NCI-H1417 (cell line): Measurements from ENCODE around the gene PARD3.

Experiments used
- DNase-seq, 3 experiments: peaks; one replicate each; lab custom pipeline; 2025; lab: John Stamatoyannopoulos, UW

The PARD3 gene

DNA sequence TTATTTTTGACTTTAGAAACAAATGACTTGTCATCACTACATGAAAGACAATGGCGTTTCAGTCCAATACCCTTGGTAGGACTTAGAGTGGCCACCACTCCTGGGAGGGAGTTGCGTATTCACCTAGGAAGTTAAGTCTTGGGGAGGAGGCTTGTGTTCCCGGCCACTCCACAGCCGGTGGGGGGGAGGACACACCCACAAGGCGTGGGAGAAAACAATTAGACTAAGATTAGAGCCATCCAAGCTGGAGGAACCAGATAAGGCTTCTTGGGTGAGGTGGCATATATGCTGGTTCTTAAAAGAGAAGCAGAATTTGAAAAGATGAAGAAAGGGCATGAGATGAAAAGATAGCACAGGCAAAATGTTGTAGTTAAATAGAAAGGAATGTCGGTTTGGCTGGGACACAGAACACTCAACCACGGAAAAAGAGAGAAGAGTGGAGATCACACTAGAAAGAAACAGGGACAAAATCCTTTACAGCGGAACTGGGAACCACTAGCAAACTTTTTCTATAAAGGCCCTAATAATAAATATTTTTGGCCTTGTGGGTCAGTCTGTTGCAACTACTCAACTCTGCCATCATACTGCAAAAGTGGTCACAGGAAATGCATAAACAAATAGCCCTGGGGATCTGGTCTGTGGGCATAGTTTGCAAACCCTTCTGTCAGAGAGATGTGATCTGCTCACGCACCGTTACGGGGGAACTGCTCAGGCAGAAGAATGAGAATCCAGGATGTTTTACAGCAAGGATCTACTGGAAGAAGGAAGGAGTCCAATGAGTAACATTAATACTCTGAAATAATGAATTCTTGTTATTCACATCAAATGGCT lies 651.8 kb downstream of the PARD3 start:
- no peak for DNase-seq

DNA sequence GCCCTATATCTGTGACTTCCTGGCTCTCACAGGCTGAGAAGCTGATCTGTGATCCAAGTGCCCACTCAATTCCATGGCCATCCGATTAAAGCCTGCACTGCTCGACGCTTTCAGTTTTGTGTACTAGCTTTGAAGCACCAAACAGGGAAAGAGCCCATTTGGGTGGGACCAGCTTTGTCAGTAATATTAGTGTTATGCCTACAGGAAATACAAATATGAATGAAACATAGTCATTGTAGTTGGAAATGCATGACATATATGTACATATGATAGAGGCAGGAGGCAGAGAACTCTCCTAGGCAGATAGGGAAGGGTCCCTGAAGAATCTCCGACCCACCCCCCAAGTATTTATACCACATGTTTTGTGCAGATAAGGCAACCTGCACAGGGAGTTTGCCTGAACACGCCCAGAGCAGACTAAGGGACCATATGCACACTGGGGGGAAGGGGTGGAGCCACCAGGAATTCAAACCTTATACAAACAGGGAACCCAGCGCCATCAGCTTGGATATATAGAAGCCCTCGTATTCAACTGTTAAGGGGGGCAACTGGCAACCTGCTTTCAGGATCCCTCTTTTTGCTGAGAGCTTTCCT lies 653.2 kb downstream of the PARD3 start:
- DNase-seq: no peak

DNA sequence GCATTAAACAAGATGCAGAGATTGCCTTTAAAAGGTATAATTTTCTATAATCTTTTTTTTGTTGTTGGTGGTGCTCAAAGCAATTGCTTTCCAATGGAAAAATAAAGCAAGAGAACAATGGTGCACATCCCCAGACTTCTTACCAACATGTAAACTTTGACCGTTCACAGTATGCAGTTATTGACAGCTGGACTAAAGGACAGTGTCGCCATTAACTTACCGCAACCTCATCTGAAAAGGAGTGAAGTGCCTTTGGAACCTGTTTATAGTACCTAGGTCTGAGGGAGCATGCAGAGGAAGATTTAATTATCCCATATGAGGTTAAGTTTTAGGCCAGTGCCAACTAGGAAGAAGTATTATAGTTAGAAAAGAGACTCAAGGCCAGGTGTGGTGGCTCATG lies 654.5 kb downstream of the PARD3 start:
- DNase-seq: peak in 1 of 3 experiments; percentile 10

DNA sequence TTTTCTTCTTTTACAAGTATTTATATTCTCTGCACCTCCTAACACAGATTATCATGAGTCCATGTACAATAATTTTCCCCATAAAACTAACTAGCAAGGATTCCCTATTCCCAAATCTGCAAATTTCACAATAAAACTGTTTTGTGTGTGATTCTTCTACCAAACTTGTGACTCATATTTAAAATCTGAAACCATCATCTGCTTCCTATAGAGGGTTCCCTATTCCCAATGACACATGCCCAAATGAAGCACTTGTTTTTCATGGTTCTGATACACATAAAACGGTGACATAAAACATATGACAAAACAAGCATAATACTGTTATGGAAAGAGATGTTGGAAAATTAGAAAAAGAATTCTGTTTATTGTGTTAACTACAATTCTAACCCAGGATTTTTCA lies 657.6 kb downstream of the PARD3 start:
- DNase-seq: no peak

DNA sequence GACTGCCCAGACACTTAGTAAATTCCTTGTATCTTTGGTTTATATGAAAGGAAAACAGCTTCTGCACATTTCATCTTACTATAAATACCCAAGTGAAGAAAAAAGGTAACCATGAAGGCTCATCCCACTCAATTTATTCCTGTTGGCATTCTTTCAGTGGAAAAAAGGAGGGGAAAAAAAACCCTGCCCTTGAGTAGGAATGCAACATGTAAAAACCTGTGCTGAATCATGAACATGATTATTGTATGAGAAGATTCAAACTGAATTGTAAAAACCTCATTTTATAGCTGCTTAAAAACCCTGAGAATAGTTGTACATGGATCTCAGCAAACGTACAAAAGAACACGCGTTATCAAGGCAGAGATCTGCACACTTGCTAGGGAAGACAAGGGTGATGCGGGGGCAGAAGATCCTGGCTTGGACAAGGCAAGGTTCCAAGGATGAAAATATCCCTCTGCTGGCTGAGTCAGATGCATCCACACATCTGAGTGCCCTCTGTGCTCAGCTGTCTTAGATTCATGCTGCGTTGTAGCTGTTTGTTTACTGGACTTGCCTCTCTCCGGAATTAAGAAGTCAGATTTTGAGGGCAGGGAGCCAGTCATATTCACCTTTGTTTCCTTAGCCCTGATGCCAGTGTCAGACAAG lies 658.2 kb downstream of the PARD3 start:
- DNase-seq: no peak

DNA sequence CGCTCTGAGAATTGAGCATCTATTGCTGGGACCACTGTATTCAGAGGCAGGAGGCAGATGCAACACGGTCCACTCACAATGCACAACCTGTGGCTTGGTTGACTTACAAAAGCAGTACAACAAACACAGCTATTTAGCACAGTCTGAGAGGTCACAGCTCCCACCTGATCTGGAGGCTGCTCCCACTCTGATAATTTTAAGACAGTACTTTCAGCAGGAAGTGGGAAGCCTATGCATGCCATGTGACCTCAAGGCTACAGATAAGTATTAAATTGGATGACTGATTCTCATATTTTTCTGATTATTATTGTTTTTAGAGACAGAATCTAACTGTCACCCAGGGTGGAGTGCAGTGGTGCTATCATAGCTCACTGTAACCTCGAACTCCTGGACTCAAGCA lies 659.3 kb downstream of the PARD3 start:
- no peak for DNase-seq

DNA sequence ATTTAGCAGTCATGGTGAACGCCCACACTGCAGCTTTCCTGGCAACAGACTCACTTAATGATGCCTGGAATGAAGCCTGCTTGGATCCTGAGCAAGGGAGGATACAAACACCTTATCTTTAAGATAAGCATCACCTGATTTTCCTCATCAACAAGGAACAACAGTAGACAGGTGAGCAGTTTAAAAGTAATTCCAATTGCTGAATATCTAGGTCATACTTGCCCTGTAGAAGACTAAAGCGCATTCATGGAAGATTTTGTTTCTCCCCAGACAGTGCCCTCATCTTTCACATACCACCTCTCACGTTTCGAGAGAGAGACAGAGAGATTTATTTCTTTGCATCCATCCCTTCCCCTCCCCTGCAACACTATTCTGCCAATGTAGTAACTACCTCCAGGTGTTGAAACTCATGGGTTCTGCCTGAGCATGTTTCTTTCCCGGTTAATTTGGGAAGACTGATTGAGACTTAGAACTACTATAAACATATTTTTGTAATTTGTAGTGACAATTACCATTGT lies 660.7 kb downstream of the PARD3 start:
- no peak for DNase-seq

DNA sequence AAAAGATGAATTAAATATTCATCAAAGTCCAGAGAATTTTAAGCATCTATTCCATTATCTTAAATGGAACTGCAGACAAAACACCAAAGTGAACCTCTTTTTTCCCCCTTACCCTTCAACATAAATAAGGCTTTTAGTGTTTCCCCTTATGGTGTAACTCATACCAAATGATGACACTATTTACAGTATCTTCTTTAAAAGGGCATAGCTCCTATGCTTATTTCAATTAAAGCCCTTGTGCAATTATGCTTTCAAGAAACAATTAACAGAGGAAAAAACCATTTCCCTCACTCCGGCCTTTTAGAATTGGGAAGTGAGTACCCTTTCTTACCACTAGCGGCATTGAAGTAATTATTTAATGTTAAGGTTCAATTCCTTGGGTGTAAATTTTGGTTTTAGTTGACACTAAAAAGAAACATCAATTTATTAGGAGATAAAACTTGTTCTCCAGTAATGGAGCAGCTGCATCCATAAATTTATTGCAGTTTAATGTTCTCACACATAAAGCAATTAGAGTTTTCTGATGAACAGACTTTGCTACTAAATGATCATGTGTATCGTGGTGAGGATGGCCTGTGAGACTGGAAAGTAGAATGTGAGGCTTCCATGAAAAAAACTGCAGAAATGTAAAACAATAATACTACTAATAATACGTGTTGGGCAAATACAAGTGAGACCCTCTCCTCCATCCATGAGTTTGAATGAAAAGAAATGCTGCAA lies 661.3 kb downstream of the PARD3 start:
- no peak for DNase-seq

DNA sequence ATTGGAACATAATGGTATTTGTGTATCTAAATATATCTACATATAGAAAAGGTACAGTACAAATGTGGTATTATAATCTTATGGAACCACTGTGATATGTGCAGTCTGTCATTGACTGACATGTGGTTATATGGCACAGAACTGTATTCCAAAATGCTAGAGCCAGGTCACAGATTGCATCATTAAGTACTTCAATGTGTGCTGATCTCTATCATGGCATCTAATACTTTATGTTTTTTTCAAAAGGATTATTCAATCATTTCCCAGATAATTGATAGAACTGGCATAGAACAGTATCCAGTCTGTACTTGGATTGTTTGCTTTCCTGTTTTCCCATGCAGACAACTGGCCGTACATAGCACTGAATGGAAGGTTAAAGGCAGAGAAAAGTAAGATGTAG lies 662.7 kb downstream of the PARD3 start:
- no peak for DNase-seq

DNA sequence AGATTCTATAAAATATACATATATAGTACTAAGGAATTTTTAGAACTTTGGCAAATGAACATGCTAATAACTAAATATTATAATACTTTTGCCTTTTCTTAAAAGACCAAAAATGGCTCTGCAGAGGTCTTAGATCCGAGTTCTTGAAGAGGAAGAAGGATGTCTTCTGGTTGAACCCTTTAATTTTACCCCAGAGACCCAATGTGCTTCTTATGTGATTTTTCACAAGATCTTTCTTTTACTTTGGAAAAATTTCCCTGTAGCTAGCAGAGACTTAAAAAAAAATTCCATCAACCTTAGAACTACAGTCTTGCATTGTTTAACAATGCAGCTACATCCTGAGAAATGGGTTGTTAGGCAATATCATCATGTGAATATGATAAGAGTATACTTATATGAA lies 663.2 kb downstream of the PARD3 start:
- no peak for DNase-seq

DNA sequence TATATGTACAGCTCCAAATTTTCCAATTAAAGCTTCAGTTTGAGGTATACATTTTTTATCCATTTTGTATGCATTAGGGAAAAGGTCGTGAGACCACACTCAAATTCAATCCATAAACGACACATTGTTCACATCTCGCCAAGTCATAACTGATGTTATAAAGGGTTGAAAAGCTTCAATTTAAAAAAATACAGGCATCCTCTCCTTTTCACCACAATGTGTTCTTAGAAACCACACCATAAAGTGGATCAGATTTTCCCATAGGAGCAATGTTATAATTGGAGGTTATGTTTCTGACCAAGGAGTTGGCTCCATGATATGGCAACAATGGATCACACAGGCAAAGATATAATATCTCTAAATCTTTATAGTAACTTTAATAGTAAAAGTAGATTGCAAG lies 663.6 kb downstream of the PARD3 start:
- no peak for DNase-seq

DNA sequence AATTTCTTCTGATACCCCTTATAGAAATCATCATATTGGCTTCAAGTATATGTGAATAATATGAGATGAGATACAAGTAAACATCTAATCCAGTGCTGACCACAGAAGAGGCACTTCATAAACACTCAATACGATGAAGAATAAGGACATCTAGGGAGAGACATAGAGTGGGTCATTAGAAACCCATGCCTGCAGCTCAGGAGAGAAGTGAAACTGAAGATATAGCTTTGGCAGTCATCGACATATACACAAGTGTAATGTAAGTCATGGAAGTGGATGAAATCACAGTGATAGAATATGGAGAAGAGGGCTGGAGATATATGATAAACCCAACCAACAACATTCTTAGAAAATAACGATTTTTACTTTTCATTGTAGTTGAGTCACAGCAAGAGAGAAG lies 665.0 kb downstream of the PARD3 start:
- no peak for DNase-seq

DNA sequence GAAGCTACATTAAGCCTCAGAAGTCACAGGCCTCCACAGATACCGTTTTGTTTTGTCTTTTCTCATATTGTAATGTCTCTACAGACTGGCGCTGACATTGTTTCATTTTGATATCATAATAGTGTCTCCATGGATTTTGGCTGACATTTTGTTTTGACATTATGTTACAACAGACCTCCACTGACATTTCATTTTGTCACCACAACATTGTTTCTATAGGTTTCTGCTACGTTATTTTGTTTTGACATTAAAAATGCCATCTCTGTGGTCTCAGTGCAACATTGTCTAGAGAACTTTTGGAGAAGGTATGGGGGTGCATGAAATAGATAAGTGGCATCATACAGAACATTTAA lies 666.8 kb downstream of the PARD3 start:
- DNase-seq: no peak

DNA sequence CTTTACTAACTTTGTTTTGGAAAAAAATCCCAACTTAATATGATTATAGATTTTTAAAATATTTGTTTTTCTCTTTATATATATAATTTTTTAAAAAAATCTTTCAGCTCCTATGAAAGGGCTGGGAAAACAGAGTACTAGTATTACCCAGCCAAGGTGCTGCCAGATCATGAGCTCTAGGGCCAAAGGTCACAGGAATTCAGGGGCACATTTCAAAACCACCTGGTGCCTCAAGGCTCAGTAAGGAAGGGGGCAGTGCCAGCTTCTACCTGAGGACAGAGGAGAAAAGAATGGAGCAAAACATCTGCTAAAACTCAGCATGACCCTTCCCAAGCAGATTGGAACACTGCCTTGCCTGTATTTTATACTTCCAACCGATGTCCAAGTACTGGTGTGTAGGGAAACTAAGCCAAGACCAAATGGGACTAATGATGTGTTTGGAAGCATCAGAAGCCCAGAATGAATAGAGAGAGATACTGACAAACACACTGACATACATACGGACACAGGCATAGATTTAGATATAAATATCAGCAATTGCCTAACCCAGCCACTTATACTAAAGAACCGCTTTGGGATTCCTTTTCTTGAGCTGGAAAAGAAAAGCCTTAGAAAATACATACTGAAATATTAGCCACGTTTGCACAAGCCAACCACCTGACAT lies 667.3 kb downstream of the PARD3 start:
- DNase-seq: no peak

DNA sequence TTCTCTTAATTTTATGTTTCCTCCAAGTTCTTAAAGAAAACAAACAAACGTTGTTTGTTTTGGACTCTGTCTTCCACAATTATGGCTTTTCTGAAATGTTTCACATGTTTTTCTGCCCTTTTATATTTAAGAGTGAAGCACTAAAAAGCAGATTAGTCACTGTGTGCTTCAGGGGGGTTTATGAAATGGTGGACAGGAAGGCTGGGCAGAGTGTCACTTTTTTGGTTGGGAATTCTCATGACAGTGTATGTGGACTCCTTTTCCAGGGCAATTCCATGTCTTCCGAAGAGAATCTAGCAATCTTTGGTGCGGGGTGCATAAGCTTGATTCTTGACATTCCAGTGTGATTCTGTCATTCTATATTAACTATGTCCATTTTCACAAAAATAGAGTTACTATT lies 669.4 kb downstream of the PARD3 start:
- DNase-seq: no peak

DNA sequence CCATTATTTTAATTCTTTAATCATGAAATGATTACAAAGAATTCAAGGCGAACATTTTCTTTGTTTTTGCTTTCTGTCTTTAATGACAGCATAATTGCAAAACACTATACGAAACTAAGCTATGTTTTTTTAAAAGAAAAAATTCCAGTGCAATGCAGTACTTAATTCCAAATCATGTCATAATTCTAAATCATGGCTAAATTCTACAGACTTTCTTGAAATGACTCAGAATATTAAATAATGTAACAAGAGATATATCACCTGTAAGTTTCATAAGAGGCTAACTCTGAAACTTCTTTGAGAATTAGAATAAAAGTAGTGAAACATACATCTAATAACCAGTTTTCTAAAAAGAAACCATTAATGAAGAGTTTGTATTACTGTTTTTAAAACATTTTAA lies 671.6 kb downstream of the PARD3 start:
- no peak for DNase-seq

DNA sequence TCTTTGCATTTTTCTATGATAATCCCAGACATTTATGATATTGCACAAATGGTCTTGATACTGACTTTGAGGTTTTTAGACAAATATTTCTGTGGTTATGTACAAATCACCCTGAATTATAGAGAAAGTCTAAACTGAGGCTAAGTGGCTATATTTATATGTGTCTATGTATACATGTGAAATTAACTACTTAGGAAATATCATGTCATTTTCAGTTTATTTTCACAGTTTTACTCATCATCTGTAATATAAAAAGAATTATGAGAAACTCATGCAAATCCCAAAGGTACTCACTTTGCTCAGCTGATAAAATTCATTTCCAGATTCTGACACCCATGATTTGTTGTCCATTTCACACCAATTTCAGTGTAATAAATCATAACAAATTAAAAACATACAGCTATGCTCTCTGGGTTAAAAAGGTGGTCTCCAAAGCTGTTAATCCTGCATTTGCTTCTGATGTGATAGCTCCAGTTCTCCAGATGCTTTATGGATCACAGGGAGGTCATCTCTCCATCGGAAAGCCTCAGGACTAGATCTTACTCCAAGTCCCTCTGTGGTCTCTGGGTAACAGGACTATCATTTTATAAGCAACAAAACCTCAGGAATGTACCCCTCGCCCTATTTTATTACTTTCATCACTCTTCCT lies 673.9 kb downstream of the PARD3 start:
- DNase-seq: no peak

DNA sequence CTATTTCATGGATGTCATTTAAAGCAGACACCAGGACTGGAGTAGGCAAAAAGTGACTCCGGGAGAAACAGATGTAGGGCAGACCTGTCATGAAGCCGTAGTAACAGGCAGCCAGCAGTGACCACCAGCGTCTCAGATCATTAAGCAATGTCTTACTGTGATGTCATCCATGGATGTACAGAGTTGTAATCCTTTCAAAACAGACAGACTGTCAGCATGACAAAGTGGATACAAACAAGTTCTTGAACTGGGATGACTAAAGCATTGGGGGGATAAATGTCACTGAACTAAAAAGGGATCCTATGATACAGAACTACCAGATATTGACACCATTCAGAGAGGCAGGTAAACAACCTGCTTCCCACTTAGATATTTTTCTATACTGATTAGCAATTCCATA lies 675.5 kb downstream of the PARD3 start:
- peak in 1 of 3 experiments; percentile 19 for DNase-seq

DNA sequence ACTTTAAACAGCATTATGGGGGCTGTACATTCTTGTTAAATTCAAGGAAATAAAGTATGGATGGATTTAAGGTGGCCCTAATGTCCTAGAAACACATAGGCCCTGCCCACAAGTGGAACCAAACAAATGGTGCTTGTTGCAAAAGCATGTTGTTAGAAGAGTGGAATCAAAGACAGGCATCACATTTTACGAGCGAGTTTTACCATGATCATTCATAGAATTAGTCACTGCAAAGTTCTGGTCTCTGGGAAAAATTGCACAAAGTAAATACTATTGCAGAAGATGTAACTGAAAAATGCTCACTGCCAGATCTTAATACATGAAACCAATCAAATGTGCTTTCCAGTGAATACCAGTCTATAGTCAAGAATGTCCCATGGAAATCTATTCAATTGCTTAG lies 677.1 kb downstream of the PARD3 start:
- no peak for DNase-seq

DNA sequence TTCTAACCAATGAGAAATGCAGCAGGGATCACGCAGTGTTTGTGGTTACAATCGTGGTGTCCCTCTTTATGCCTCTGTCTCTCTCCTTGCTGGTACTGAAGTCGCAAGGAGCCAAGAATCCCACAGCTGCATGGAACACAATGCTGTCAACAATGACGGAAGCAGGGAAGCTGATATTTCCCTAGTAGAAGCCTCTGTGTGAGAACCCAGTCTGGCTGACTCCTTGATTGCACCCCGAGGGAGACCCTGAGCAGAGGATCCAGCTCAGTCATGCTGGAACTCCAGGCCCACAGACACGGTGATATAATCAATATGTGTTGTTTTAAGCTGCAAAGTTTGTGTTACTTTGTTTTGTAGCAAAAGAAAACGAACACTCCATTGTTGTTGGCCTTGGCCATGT lies 677.9 kb downstream of the PARD3 start:
- DNase-seq: no peak

DNA sequence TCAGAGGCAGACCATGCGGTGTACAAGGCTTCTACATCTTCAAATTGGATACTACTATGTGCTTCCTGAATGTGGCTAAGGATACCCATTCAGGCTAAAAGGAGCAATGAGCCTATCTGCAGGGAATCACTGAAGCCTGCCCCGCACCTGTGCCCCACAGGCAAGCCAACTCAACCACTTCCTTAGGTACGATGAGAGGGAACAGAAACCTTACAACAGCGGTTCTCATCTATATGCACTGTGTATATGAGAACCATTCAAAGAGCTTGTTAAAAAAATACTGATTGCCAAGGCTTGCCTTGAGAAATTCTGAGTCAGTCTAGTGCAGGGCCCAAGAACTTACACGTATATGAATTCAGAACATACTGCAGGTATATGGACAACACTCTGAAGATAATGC lies 679.6 kb downstream of the PARD3 start:
- no peak for DNase-seq

DNA sequence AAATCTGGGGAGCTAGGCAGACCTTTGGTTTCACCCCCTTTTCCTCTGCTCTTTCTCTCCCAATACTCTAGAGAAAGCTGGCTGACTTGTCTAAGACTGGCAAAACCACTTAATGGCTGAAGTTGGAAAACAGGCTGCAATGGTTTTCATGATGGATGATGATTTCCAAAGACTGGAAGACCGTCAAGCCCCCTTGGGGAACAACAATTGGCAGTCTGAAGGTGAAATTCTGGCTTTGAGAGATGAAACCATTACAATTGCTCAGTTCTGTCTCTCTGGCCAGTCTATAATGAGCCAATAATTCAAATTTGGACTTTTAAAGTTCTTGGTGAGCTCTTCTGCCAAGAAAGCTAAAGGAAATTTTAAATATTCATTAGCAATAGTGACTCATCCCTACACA lies 680.5 kb downstream of the PARD3 start:
- no peak for DNase-seq
